LNCaP clone FGC (cell line): ENCODE data around the gene TMEM45A.

Experiments used
- DNase-seq: peaks from one replicate; pipeline ENCODE4 v3.0.0-alpha.2; 2011; ENCODE audit warnings: low read depth
- H3K4me3 ChIP-seq: 2 replicates; pipeline ENCODE4 v1.5.1; 2011; ENCODE audit warnings: mild to moderate bottlenecking, low read depth, low read length, control low read depth
- CTCF ChIP-seq: IDR thresholded peaks from 2 replicates; pipeline ENCODE4 v1.5.1; 2012; ENCODE audit warnings: mild to moderate bottlenecking; ENCODE audit not compliant: control insufficient read depth, insufficient read depth; ENCODE audit errors: extremely low read depth

The TMEM45A gene

GRCh38 chr3:100600181-100601042, 108.0 kb downstream of the TMEM45A start:
- no peak for DNase-seq
- no peak overlapping the region for H3K4me3 ChIP-seq
- TF ChIP-seq CTCF = no peak

DNA sequence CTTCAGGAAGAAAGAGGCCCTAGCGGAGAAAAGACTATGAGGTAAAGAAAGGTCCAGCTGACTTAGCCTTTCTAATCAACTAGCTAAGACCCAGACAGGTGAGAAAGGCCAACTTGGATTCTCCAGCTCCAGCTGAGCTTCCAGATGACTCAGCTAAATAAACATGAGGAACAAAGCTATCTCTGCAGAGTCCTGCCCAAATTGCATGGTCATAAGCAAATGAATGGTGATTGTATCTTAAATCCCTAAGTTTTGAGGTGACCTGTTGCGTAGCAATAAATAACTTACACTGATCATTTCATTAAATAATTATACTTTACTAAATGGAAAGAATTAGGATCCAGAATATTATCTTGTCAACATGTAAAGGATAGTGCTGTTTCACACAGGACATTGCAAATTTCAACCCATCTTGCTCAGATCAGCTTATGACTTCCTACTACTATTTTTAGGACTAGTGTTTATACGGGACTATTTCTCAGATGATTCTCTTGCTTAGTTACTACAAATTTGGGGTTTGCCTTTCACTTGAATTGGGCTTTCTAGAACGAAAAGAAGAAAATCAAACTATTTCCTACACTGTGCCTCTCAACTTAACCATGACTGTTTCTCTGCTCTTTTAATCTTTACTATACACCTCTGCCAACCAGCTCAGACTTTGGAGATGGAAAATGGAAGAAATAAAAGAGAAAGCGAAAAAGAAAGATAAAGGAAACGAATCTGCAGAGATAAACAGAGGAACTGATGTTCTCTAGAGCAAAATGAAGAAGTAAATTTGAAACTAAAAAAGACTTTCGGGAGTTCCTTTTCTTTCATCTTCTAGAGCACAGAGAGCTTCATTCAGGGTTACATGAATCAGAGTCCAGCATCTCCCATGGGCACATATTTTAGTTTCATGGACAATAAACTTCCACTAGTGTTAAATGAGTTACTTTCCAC, 110.4 kb downstream of the TMEM45A start:
- no peak overlapping the region for H3K4me3 ChIP-seq
- peak; percentile 45 for DNase-seq
- no peak for TF ChIP-seq CTCF

DNA sequence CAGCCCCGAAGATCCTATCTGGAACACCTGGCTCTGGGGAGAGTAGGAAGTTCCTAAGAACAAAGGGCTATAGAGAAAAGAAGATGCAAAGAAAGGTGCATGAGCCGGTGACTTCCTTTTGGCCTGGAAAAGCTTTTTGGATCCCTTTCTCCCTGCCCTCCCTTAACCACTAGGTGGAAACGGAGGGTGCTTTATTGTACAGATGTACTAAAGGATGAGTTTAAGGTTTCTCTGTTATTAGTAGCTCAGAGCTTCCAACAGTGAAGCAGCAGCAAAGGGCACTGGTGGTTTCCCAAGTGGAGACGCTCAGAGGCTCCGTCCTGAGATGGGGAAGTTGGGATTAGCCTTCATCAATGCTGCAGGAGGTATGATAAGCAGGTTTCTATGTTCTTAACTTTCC, 111.0 kb downstream of the TMEM45A start:
- TF ChIP-seq CTCF = peak; percentile 63
- no peak for DNase-seq
- H3K4me3 ChIP-seq = no peak overlapping the region

DNA sequence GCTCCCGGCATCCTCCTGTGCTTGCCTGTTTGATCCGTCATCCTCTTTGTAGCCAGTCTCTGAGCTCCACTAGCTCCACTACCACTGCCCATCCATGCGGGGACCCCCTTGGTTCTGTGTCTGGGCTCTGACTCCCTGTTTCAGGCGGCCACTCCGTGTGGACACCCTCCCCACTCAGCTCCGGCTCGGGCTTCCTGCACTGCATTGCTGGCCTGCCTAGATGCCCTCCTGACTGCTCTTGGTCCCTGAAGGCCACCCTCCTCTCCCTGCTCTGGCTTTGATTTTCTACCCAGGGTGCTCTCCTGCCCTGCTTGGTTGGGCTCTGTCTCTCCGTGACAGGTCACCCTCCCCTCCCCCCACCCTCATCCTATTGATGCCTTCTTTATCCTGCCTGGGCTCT, 112.9 kb downstream of the TMEM45A start:
- H3K4me3 ChIP-seq = no peak overlapping the region
- no peak for TF ChIP-seq CTCF

GRCh38 chr3:100606894-100607512, 114.6 kb downstream of the TMEM45A start:
- DNase-seq = no peak
- TF ChIP-seq CTCF = no peak
- no peak overlapping the region for H3K4me3 ChIP-seq

More for the DNA sequence above, 112.9 kb downstream of the TMEM45A start:
- DNase-seq = no peak

- DNase-seq = no peak
- TF ChIP-seq CTCF = no peak
- H3K4me3 ChIP-seq = no peak within 1 kb of the TSS
These were observed 116.9 kb downstream of the TMEM45A start, which contains the start of gene ADGRG7 for GRCh38 chr3:100609305-100609704. TSS of gene ADGRG7 (plus strand) at chr3:100609601. CDS start at chr3:100609857, 256 bp downstream.
